NCI-H2081 treated with DMSO at 0.1 percent for 48 hours (cell line): ENCODE data around the gene GPR15LG.

Experiments
- DNase-seq: peaks from one replicate; lab custom pipeline; 2025; lab: John Stamatoyannopoulos, UW

GPR15LG gene

DNA sequence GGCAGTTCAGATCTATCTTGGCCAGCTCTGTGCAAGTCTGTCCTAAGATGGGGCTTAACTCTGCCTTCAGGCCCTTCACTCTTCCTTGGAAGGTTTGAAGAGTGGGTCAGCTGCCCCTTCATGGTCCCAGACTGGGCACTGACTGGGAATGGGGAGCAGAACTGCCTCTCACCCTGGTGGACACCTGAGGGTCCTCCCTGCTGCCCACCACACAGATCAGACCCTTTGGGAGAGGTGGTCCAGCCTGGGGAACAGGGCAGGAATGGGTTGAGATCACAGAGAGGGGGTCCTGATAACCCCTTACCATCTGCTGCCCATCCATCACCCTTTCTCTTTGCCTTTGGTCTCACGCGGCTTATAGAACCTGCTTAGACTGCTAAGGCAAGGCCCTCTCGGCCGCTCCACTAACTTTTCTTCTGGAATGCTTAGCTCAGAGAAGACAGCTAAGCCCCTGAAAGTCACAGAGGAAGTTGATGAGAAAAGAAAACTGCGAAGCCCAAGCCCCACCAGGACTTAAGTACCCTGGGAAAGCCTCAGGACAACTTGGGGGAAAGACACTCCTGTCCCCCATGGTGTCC is 20.3 kb downstream of the GPR15LG start:
- no peak for DNase-seq

DNA sequence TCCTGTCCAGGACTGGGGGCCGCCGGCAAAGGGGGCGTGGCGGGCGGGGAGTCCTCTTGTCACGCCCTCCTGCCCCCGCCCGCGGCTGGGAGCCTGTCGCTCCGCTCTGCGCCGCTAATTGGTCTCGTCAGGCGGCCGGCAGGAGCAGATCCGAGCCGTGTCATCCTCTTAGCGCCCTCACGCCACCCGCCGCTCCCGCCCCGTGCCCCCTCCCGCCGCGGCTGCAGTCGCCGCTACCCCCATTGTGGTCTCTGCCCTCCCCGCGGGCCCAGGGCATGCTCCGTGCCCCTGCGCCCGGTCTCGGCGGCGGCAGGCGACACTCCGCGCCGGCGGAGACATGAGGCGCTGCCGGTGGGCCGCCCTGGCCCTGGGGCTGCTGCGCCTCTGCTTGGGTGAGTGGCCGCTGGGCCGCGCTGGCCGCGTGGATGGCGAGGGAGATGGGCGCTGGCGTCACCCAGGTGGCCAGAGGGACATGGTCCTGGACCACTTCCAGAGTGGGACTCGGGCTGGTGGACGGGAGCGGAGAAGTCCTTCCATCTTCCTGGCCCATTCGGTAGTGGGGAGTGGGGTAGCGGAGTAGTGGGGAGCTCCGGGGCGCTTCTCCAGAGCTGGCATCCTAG is 20.9 kb downstream of the GPR15LG start, which contains the start of gene CDHR1:
CDHR1 (plus strand) TSS at position 114 of the 620 bp plus-strand sequence; CDS start at position 338, 224 bp downstream.
- no peak for DNase-seq

- no peak for DNase-seq
Measured at GRCh38 chr10:84195044-84195830, 21.6 kb downstream of the GPR15LG start.

GRCh38 chr10:84196083-84196482 is 22.5 kb downstream of the GPR15LG start:
- peak; percentile 17 for DNase-seq

DNA sequence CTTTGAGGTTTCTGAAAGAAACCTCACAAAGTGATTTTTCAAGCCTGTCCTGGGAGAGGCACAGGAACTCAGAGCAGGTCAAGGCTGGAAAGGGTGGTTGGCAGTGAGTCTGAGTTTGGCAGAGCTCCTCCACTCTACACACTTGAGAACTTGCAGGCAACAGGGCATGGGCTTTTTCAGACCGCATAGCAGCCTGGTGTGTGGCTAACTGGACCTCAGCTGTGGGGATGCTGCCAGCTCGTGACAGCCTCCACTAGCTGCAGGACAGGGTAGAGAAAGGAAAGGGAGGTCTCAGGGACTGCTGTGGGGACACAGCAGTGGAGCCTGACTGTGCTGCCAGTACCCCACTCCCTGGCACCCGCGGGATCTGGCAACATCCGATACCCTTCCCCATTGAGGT is 23.3 kb downstream of the GPR15LG start:
- DNase-seq: no peak

DNA sequence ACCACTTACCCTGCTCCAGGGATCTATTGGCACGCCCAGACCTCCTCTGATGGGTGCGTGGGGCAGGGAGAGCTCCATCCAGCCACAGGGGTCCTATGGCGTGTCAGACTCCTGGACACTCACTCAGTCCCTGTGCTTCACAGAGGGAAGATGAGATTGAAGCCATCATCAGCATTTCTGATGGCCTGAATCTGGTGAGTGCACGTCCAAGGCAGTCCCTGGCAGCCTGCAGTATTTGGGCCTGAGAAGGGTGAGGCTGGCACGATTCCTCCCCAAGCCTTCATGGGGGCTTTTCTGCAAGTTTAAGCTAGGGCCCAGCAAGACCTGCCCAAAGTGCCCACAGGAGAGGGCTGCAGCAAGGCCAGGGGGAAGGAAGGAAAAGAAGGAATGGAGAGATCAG is 24.0 kb downstream of the GPR15LG start:
- DNase-seq: no peak

DNA sequence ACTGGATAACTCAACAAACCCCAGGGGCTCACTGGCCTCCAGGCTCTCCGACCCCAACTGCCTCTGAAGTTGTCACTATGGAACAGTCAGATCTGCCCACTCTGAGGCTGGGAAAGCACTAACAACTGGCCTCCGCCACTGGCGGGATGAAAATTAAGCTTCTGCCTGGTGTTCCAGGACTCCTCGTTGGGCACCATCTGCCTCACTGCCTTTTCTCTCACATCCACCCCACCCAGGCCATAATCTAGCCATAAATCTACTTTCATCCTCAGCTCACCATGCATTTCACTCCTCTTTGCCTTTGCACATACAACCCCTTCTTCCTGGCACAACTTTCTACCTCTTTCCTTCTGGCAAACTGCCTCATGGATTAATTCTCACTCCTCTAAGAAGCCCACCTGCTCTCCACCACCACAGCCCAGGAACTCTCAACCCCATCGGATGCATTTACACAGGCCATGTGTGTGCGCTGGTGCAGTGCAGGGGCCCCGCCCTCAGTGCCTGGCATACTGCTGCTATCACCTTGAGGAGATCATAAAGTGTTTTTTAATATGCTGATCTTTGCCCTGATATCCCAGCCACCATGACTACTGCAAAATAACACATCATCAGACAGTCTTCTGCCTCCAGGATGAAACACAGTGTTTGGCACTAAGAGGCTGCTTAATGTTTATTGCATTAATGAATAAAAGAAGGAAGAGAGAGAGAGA is 24.8 kb downstream of the GPR15LG start:
- DNase-seq: no peak

- DNase-seq: no peak
Measured at GRCh38 chr10:84200537-84201243, 27.1 kb downstream of the GPR15LG start.

DNA sequence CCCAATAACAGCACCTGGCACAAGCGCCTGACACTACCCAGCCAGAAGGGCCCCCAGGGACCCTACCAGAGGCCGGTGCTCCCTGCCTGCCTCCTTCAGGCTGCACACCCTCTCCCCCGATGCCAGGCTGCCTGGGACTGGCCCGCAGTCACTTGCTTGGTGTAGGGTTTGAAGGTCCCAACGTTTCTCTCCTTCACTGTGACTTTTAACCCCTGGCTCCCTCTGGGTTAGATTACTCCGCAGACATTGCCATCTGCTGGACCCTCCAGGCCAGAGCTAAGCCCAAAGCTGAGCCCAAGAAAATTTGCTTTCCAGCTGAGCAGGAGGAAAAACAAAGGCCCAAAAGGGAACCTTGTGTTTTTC is 27.6 kb downstream of the GPR15LG start:
- no peak for DNase-seq

- no peak for DNase-seq
Measured at GRCh38 chr10:84201682-84202081, 28.1 kb downstream of the GPR15LG start.

DNA sequence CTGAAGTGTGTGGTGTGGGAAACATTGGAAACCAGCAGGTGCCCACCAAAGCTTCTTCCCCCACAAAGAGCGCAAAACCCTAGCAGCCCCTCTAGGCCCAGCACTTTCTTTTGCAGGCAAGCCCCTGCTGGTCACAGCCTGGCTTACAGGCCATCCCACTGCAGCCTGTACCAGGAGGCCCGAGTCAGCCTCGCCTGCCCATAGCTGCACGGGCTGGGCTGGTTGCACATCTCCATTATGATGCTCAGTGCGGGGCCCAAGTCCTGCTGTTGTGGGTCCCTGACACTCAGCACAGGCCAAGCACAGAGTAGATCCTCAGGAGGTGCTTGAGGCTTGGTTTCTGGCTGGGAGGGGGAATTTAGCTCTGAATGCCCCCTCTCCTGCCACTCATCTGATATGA is 28.7 kb downstream of the GPR15LG start:
- DNase-seq: no peak

DNA sequence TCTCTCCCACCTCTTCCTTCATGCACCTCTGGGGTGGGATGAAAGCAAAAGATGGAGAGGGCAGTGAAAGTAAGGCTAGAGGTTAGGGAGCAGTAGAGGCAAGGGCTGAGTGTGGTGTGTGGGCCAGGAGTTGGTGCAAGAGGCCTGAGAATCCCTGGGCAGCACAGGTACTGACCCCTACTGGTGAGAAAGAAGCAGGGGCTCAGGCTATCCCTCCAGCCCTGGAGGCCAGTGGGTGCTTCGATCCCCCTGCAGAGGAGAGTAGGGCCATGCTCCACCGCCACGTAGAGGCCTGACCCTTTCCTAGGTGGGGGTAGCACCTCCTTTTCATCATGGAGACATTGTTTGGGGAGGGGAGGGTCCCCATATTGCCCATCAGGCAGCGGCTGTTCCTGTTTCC is 30.5 kb downstream of the GPR15LG start:
- no peak for DNase-seq

GRCh38 chr10:84204610-84205009 is 31.0 kb downstream of the GPR15LG start:
- DNase-seq: no peak

DNA sequence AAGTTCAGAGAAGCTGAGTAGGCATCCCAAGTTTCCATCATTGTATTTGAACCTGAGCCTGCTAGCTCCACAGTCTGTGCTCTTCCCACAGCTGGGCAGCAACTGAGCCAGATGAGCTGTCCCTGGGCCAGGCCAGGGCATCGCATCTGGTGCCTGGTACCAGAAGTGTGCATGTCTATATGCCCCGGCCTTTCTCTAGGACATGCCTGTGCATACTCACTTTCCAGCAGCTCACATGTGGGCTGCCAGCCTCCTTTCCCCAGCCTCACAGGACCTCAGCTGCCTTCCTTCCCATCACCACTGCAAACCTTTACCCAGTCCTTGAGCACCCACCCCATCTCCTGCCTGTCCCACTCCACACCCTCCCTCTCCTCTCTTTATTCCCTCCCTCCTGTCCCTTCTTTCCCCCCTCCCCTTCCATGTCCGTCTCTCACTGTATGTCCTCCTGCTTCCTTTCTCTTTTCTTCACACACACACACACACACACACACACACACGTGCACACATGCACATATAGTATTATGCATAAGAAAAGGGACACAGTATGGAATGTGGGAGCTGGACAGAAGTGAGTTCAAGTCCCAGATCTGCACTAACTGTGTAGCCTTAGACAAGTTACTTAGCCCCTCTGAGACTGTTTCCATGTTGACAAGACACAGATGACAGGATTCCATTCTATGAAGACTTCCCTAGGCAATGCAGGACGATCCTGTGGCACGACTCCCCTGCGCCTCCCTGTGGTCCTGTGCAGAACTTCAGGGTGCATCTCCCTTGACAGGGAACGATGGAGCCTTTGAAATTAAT is 31.6 kb downstream of the GPR15LG start:
- DNase-seq: no peak

- DNase-seq: no peak
Measured at GRCh38 chr10:84205853-84206525, 32.4 kb downstream of the GPR15LG start.

DNA sequence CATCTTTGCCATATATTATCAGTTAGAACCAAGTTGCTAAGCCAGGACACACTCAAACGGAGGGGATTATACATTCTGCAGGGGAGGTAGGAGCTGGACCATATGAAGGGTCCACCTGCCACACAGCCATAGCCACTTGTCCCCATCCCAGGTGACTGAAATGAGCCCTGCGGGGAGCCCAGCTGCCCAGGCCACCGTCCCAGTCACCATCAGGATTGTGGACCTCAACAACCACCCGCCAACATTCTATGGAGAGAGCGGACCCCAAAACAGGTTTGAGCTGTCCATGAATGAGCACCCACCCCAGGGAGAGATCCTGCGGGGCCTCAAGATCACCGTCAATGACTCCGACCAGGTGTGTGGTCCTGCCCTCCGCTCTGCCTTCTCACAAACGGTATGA is 34.4 kb downstream of the GPR15LG start:
- no peak for DNase-seq

GRCh38 chr10:84211566-84211965 is 38.0 kb downstream of the GPR15LG start:
- DNase-seq: no peak

- no peak for DNase-seq
Measured at GRCh38 chr10:84212014-84212413, 38.4 kb downstream of the GPR15LG start.

- no peak for DNase-seq
Measured at GRCh38 chr10:84213076-84213475, 39.5 kb downstream of the GPR15LG start.

DNA sequence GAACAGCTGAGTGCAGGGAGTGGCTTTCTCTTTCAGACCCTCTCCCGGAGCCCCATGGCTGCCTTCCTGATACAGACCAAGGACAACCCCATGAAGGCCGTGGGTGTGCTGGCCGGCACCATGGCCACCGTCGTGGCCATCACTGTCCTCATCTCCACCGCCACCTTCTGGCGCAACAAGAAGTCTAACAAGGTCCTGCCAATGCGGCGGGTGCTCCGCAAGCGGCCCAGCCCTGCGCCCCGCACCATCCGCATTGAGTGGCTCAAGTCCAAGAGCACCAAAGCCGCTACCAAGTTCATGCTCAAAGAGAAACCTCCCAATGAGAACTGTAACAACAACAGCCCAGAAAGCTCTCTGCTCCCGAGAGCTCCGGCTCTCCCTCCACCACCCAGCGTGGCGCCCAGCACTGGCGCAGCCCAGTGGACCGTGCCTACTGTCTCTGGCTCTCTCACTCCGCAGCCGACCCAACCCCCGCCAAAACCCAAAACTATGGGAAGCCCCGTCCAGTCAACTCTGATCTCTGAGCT is 40.5 kb downstream of the GPR15LG start:
- no peak for DNase-seq
